ENCODE results near the gene KIF26B.
"Not testable (repeated sequence)": the region's sequence is repeated elsewhere in the genome, so short reads cannot be mapped to it uniquely, and the experiment has no call there.

Gene KIF26B

GRCh38 chr1:245718951-245719350 lies 564.2 kb downstream of the KIF26B start:
- DNase-seq = no peak

GRCh38 chr1:245721488-245721887 lies 566.7 kb downstream of the KIF26B start:
- no peak for DNase-seq

- DNase-seq = not testable (repeated sequence)
Observed at GRCh38 chr1:245728035-245728434, 573.2 kb downstream of the KIF26B start.

GRCh38 chr1:245730801-245731200 lies 576.0 kb downstream of the KIF26B start:
- DNase-seq = no peak

GRCh38 chr1:245740336-245740735 lies 585.6 kb downstream of the KIF26B start:
- not testable (repeated sequence) for DNase-seq

GRCh38 chr1:245742896-245743295 lies 588.1 kb downstream of the KIF26B start:
- DNase-seq = no peak

- no peak for DNase-seq
Observed at GRCh38 chr1:245748240-245748639, 593.5 kb downstream of the KIF26B start.

- no peak for DNase-seq
Observed at GRCh38 chr1:245748646-245749045, 593.9 kb downstream of the KIF26B start.

GRCh38 chr1:245749053-245749452 lies 594.3 kb downstream of the KIF26B start:
- no peak for DNase-seq

- DNase-seq = no peak
Observed at GRCh38 chr1:245750261-245750660, 595.5 kb downstream of the KIF26B start.

GRCh38 chr1:245751116-245751515 lies 596.3 kb downstream of the KIF26B start:
- DNase-seq = no peak

GRCh38 chr1:245751726-245752470 lies 597.1 kb downstream of the KIF26B start:
- DNase-seq = no peak

GRCh38 chr1:245752561-245752960 lies 597.8 kb downstream of the KIF26B start:
- DNase-seq = no peak

GRCh38 chr1:245753807-245754206 lies 599.0 kb downstream of the KIF26B start:
- DNase-seq = no peak

- DNase-seq = no peak
Observed at GRCh38 chr1:245754463-245754961, 599.7 kb downstream of the KIF26B start.
